HepG2 (cell line): ENCODE measurements around the gene CCDC144A. TPM values are rescaled to one million over a fixed set of nuclear protein-coding genes. Genes with fewer than 3 reads are reported as not detected.
A peak's percentile ranks its signal among the peaks of the same experiment; 100 is the strongest.

Experiments used
- DMAP1 ChIP-seq: IDR thresholded peaks from 2 replicates; pipeline ENCODE4 v1.6.1; 2016
- FOXO4 ChIP-seq: sonication (generic); formaldehyde crosslinking; conservative IDR thresholded peaks from 2 replicates; pipeline ENCODE4 v1.8.1; 2023; ENCODE audit warnings: missing genetic modification reagents
- MED13 ChIP-seq: sonication (generic); formaldehyde crosslinking; IDR thresholded peaks from 2 replicates; pipeline ENCODE4 v1.5.0; 2020; ENCODE audit warnings: missing genetic modification reagents
- MEIS2 ChIP-seq: sonication (generic); formaldehyde crosslinking; IDR thresholded peaks from 2 replicates; pipeline ENCODE4 v1.9.0; 2021; ENCODE audit warnings: mild to moderate bottlenecking, missing genetic modification reagents
- MYC ChIP-seq: sonication (generic); formaldehyde crosslinking; IDR thresholded peaks from 2 replicates; pipeline ENCODE4 v1.9.0; 2021; ENCODE audit warnings: missing genetic modification reagents, borderline replicate concordance
- PLSCR1 ChIP-seq: sonication (generic); formaldehyde crosslinking; IDR thresholded peaks from 2 replicates; pipeline ENCODE4 v1.5.0; 2020; ENCODE audit warnings: missing genetic modification reagents, mild to moderate bottlenecking, borderline replicate concordance
- RFXANK ChIP-seq: IDR thresholded peaks from 2 replicates; pipeline ENCODE4 v1.6.1; 2016
- RNF2 ChIP-seq: fragments of 450-650 bp; conservative IDR thresholded peaks from 2 replicates; pipeline ENCODE4 v1.6.1; 2016; ENCODE audit warnings: low read depth
- ZBTB46 ChIP-seq: sonication (generic); formaldehyde crosslinking; IDR thresholded peaks from 2 replicates; pipeline ENCODE4 v1.4.0; 2020; ENCODE audit warnings: mild to moderate bottlenecking, missing genetic modification reagents, borderline replicate concordance
- ZNF282 ChIP-seq: fragments of 450-650 bp; IDR thresholded peaks from 2 replicates; pipeline ENCODE4 v1.6.1; 2018; ENCODE audit not compliant: partially characterized antibody
- ZNF383 ChIP-seq: sonication (generic); formaldehyde crosslinking; IDR thresholded peaks from 2 replicates; pipeline ENCODE4 v1.4.0; 2020; ENCODE audit warnings: missing genetic modification reagents, mild to moderate bottlenecking, borderline replicate concordance
- ZNF451 ChIP-seq: sonication (generic); formaldehyde crosslinking; IDR thresholded peaks from 2 replicates; pipeline ENCODE4 v1.5.0; 2020; ENCODE audit warnings: mild to moderate bottlenecking, missing genetic modification reagents
- ZNF543 ChIP-seq: sonication (generic); formaldehyde crosslinking; IDR thresholded peaks from 2 replicates; pipeline ENCODE4 v1.4.0; 2020; ENCODE audit warnings: mild to moderate bottlenecking, missing genetic modification reagents
- ZSCAN20 ChIP-seq: sonication (generic); formaldehyde crosslinking; IDR thresholded peaks from 2 replicates; pipeline ENCODE4 v1.4.0; 2020; ENCODE audit warnings: missing genetic modification reagents, mild to moderate bottlenecking, borderline replicate concordance
- ZXDC ChIP-seq: sonication (generic); formaldehyde crosslinking; IDR thresholded peaks from 2 replicates; pipeline ENCODE4 v1.5.0; 2020; ENCODE audit warnings: mild to moderate bottlenecking, missing genetic modification reagents
- polyA plus RNA-seq, 8 experiments: library from polyadenylated mRNA; depleted of rRNA in 3 of 8; stranded (reverse) in 7 of 8; unstranded in 1 of 8; fragments of >200 nt; fragmentation: Illumina TruSeq in 4 of 8; extraction: Trizol in 4 of 8; gene quantifications; 2 replicates each; pipeline versions ENCODE4 v1.2.1 to v1.2.3, GENCODE V29; 2011 to 2016; ENCODE audit warnings: low read depth in 4 of 8, missing spikeins in 1 of 8, mixed read lengths in 1 of 8; ENCODE audit not compliant: insufficient read depth in 1 of 8
- total RNA-seq, 5 experiments: library from RNA; depleted of rRNA; stranded (reverse); fragments of >200 nt; fragmentation: Illumina TruSeq; extraction: Trizol; gene quantifications; 2 replicates each; pipeline ENCODE4 v1.2.3, GENCODE V29; 2016; ENCODE audit warnings: low read depth in 1 of 5
- TF ChIP-seq, protein P1 (sequence below): sonication (generic); formaldehyde crosslinking; IDR thresholded peaks from 2 replicates; pipeline ENCODE4 v1.4.0; 2020; ENCODE audit warnings: missing genetic modification reagents
- TF ChIP-seq, protein P2 (sequence below): sonication (generic); formaldehyde crosslinking; IDR thresholded peaks from 2 replicates; pipeline ENCODE4 v1.4.0; 2020; ENCODE audit warnings: missing genetic modification reagents
- TF ChIP-seq, protein P3 (sequence below): sonication (generic); formaldehyde crosslinking; IDR thresholded peaks from 2 replicates; pipeline ENCODE4 v1.8.0; 2023; ENCODE audit warnings: mild to moderate bottlenecking, missing genetic modification reagents

The CCDC144A gene
- total and polyA plus RNA-seq, 2 of the 13 experiments (the other 11 are each of a cell fraction or from before 2014, with no cell fraction given): 0.09 TPM; not detected in 1

DNA sequence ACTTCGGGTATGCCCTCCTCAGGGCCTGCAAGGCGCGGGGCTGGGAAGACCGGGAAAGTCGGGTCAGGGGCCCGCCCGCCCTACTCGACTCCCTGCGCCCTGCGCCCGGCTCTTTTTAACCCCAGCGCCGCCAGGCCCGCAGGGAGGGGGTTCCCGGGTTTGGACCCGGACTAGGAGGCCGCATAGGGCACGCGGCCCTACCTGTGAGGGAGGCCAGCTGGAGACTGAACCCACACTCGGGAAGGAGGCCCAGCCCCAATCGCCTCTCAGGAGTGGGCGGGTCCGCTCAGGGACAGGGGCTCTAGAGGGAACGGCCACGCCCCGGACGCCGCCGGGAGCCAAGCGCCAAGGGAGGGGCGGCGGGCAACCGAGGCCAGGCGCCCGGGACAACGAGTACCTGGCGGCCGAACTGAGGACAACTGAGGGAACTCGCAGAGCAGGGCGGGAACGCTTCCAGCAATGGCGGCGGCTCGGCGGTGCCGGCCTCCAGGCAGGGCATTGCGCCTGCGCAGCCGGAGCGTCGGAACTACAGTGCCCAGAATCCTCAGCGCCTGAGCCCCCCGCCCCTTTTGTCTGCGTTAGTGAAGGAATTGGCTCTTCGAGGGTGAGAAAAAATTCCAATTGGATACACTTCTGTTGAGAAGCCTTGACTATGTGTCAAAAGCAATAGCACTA lies 36.5 kb upstream of the CCDC144A start, which contains the start of gene ZNF624 (continued):
- TF ChIP-seq, protein P1, sequence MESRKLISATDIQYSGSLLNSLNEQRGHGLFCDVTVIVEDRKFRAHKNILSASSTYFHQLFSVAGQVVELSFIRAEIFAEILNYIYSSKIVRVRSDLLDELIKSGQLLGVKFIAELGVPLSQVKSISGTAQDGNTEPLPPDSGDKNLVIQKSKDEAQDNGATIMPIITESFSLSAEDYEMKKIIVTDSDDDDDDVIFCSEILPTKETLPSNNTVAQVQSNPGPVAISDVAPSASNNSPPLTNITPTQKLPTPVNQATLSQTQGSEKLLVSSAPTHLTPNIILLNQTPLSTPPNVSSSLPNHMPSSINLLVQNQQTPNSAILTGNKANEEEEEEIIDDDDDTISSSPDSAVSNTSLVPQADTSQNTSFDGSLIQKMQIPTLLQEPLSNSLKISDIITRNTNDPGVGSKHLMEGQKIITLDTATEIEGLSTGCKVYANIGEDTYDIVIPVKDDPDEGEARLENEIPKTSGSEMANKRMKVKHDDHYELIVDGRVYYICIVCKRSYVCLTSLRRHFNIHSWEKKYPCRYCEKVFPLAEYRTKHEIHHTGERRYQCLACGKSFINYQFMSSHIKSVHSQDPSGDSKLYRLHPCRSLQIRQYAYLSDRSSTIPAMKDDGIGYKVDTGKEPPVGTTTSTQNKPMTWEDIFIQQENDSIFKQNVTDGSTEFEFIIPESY: no peak
- peak; percentile 80; the same call in 1 of the 2 replicates for TF ChIP-seq RNF2
- TF ChIP-seq MEIS2 (CRISPR knock-in tag): peak; percentile 57
- no peak for TF ChIP-seq RFXANK (CRISPR knock-in tag)
- TF ChIP-seq, protein P2, sequence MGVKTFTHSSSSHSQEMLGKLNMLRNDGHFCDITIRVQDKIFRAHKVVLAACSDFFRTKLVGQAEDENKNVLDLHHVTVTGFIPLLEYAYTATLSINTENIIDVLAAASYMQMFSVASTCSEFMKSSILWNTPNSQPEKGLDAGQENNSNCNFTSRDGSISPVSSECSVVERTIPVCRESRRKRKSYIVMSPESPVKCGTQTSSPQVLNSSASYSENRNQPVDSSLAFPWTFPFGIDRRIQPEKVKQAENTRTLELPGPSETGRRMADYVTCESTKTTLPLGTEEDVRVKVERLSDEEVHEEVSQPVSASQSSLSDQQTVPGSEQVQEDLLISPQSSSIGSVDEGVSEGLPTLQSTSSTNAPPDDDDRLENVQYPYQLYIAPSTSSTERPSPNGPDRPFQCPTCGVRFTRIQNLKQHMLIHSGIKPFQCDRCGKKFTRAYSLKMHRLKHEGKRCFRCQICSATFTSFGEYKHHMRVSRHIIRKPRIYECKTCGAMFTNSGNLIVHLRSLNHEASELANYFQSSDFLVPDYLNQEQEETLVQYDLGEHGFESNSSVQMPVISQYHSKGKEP (CRISPR knock-in tag): no peak; the same call in 1 of the 2 replicates
- no peak for TF ChIP-seq FOXO4 (CRISPR knock-in tag)
- peak; percentile 87 for TF ChIP-seq ZNF543 (CRISPR knock-in tag)
- TF ChIP-seq MYC (CRISPR knock-in tag): no peak; the same call in 1 of the 2 replicates
- TF ChIP-seq ZSCAN20 (CRISPR knock-in tag): peak; percentile 93; the same call in 1 of the 2 replicates
- TF ChIP-seq ZXDC: no peak
- TF ChIP-seq, protein P3, sequence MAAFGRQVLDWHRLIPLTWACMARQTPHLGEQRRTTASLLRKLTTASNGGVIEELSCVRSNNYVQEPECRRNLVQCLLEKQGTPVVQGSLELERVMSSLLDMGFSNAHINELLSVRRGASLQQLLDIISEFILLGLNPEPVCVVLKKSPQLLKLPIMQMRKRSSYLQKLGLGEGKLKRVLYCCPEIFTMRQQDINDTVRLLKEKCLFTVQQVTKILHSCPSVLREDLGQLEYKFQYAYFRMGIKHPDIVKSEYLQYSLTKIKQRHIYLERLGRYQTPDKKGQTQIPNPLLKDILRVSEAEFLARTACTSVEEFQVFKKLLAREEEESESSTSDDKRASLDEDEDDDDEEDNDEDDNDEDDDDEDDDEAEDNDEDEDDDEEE (CRISPR knock-in tag): peak; percentile 77
- 0 out of 2 replicates have a peak, but pooled peaks have one; percentile 37 for TF ChIP-seq MED13 (CRISPR knock-in tag)
- TF ChIP-seq ZNF383 (CRISPR knock-in tag): no peak
- peak; percentile 83 for TF ChIP-seq DMAP1
- TF ChIP-seq ZNF282: no peak
- peak; percentile 77; the same call in 1 of the 2 replicates for TF ChIP-seq ZBTB46
- TF ChIP-seq PLSCR1 (CRISPR knock-in tag): no peak
- no peak for TF ChIP-seq ZNF451 (CRISPR knock-in tag)
